PFSK-1 (cell line): Measurements from ENCODE around the gene CPN1. TPM values are rescaled to one million over a fixed set of nuclear protein-coding genes. Genes with fewer than 3 reads are reported as not detected.

Source experiments
- FOXP2 ChIP-seq: optimal IDR thresholded peaks from 2 replicates; pipeline ENCODE3; 2011; ENCODE audit warnings: borderline replicate concordance, control low read depth, inconsistent platforms; ENCODE audit not compliant: insufficient read depth; ENCODE audit errors: extremely low read length, extremely low read depth
- POLR2AphosphoS5 ChIP-seq: IDR thresholded peaks from 2 replicates; pipeline ENCODE4 v1.6.1; 2012; ENCODE audit warnings: low read depth, mild to moderate bottlenecking, control low read depth, low read length, moderate library complexity
- REST ChIP-seq, 2 experiments: IDR thresholded peaks; 2 replicates each; pipeline versions ENCODE4 v1.6.1 to v1.8.0; 2011 to 2012; ENCODE audit warnings: low read depth in 2 of 2, low read length in 2 of 2, control low read depth in 1 of 2, inconsistent platforms in 1 of 2, mild to moderate bottlenecking in 1 of 2, moderate library complexity in 1 of 2; ENCODE audit not compliant: insufficient read depth in 1 of 2
- SIN3A ChIP-seq: IDR thresholded peaks from 2 replicates; pipeline ENCODE4 v1.6.1; 2012; ENCODE audit warnings: mild to moderate bottlenecking, low read length, moderate library complexity, borderline replicate concordance; ENCODE audit not compliant: insufficient read depth
- TAF1 ChIP-seq: IDR thresholded peaks from 2 replicates; pipeline ENCODE4 v1.6.1; 2012; ENCODE audit warnings: low read length, control low read depth, borderline replicate concordance; ENCODE audit not compliant: insufficient read depth
- polyA plus RNA-seq: library from polyadenylated mRNA; unstranded; fragments of >200 nt; gene quantifications from one replicate; pipeline ENCODE4 v1.2.1, GENCODE V29; 2012; ENCODE audit warnings: low read depth, missing spikeins; ENCODE audit not compliant: insufficient read length

CPN1 gene
- polyA plus RNA-seq: not detected

DNA sequence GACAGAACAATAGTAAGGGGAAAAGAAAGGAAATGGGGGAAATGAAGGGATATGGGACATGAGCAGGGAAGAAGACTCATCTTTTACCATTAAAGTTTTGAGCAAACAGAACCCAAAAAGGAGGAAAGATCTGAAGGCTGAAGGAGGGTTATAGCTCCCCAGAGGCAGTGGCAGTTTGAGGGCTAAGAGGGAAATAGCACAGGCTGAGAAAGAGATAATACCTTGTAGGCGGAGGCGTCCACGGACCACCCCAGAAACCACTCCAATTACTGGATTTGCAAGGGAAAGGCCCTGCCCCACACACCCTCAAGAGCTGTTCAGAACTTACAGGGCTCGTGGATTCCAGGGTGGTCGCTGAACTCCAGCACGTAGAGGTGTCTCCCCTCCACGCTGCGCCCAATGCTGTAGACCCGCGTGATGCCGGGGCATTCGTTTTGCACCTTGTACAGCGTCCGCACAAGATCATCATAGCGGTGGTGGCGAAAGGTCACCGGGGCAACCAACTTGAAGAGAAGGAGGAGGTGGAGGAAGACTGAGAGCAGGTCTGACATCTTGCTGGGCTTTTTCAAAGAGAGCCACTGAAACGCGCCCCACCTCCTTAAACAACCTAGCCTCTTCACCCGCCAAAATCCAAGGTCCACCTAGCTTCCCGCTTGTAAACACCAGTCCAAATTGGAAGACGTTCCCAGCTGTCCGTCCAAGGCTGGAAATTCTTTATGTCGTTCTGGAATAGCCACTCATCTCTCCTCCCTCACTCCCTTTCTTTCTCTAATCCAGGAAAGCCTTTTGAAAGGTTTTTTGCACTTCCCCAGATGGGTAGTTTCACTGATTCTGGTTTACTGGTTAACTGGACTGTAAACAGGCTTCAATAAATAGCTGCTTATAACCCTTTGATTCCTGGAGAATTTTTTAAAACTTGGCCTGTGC lies at the start of gene CPN1:
Gene CPN1 (minus strand): TSS at position 795 of the 927 bp plus-strand sequence. CDS start 244 bp downstream, at position 551.
- TF ChIP-seq SIN3A (no peak), FOXP2 (no peak), REST (IDR thresholded peaks at IDR 0.05; ENCODE audit: insufficient read depth in 1 of 2, low read depth in 2 of 2, low read length in 2 of 2) (no peak), TAF1 (no peak), POLR2AphosphoS5 (no peak)

GRCh38 chr10:100130831-100131230 lies 49.2 kb upstream of the CPN1 start:
- TF ChIP-seq REST (IDR thresholded peaks at IDR 0.05; ENCODE audit: insufficient read depth in 1 of 2, low read depth in 2 of 2, low read length in 2 of 2) (no peak), SIN3A (no peak), FOXP2 (no peak), POLR2AphosphoS5 (no peak), TAF1 (no peak)

DNA sequence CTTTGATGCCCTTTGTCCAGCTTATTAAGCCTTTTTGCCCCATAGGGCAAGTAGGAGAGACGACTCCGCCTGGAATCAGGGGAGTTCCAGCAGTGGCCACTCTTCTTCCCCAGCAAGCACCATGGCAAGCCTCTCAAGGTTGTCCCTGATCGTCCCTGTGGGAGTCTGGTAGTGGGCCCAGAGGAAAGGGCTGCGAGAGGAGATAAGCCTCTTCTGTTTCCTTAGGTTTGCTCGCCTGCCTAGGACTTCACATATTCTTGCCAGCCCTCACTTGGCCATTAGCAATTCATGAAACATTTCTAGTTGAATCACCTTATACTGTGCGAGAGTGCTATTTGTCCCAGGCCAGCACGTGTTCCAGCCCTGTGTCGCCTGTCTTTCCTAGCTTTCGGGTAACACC lies 47.8 kb upstream of the CPN1 start:
- no peak for TF ChIP-seq TAF1
- no peak for TF ChIP-seq SIN3A
- TF ChIP-seq REST (IDR thresholded peaks at IDR 0.05; ENCODE audit: insufficient read depth in 1 of 2, low read depth in 2 of 2, low read length in 2 of 2): no peak
- TF ChIP-seq FOXP2: no peak
- TF ChIP-seq POLR2AphosphoS5: no peak

GRCh38 chr10:100128951-100129350 lies 47.3 kb upstream of the CPN1 start:
- TF ChIP-seq REST (IDR thresholded peaks at IDR 0.05; ENCODE audit: insufficient read depth in 1 of 2, low read depth in 2 of 2, low read length in 2 of 2) (no peak), SIN3A (no peak), POLR2AphosphoS5 (no peak), FOXP2 (no peak)

DNA sequence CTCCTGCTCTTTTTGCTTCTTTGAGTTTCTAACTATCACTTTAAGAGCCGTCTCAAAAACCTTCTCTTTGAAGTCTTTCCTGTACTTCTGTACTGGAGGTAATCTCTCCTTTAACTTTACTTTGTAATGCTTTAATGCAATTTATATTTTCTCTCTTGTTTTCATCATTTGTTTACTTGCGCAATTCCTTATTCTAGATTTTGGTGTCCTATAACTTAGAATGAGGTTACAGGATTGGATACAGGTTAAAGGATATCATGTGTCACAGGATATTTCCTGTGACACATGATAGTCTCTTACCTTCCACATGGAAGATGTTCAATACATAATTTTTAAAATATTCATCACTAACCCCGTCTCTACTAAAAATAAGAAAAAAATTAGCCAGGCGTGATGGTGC lies 42.4 kb upstream of the CPN1 start:
- TF ChIP-seq TAF1 (no peak), SIN3A (no peak), FOXP2 (no peak), REST (IDR thresholded peaks at IDR 0.05; ENCODE audit: insufficient read depth in 1 of 2, low read depth in 2 of 2, low read length in 2 of 2) (no peak), POLR2AphosphoS5 (no peak)
